ENCODE results near the gene SCNN1B. TPM values are rescaled to one million over a fixed set of nuclear protein-coding genes. Genes with fewer than 3 reads are reported as not detected.

SCNN1B gene
- total and polyA plus RNA-seq, 2 of the 13 experiments (the other 11 are each of a cell fraction or from before 2014, with no cell fraction given): not detected

DNA sequence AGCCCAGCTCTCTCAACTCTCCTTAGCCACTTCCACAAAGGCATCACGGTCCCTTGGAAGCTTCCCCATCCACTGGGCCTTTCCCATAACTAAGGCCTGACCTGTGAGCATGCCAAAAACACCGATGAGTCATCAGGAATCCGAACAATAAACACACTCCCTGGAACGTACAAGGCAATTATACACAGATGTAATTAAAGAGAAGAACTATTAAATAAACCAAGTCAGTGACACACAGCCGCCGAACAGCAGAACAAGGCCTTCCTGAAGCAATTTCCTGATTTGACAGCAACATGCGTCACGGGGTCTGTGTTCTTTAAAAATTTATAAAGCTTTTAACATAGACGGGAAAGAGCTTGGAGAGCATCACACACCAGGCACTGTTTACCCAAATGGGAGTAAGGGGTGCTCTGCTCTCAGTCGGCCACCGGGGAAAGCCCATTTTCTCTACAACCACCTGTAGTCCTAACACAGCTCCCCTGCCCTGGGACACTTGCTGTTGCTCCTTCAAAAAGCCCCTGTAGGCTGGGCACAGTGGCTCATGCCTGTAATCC is 121.5 kb downstream of the SCNN1B start (continued):
- no peak for TF ChIP-seq SIN3A (IDR thresholded peaks at IDR 0.05; ENCODE audit: borderline replicate concordance, low read depth, low read length)
- TF ChIP-seq SMARCC2 (IDR thresholded peaks at IDR 0.05): no peak

DNA sequence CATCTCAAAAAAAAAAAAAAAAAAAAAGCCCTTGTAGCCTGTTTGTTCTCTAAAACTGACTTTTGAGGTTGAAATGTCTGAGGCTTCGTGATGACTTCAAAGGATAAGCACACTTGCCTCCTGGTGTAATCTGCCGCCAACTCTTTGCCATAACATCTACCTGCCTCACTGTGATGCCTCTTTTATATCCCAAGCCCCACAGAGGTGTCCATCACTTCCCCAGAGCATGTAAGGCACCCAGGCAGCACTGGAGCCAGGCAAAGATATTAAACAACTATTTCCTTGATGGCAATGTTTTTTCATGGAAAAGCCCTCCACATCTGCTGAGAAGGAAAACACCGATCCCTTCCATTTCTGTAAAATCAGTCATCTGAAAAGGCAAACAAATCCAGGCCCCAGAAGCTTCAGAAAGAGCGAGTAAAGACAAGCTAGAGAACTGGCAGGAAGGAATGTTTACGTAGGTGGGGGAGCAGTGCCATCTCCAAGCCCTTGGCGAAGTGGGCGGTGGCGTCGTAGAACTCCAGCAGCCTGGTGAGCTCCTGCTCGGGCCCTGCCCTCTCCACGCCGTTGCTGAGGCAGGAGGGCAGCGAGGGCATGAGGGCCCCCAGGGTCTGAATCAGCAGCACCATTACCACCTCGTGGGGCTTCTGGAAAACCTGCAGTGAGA is 122.3 kb downstream of the SCNN1B start:
- intact Hi-C loops (cut with micrococcal nuclease; ENCODE audit: unreplicated experiment): no loop called here
- CTCF ChIA-PET (ENCODE audit: low intra/inter-chr PET ratio, low total read pairs): no interaction called here
- TF ChIP-seq ZNF761 (CRISPR knock-in tag; conservative IDR thresholded peaks at IDR 0.05) (no peak), ZNF225 (CRISPR knock-in tag; IDR thresholded peaks at IDR 0.05) (no peak), MIXL1 (CRISPR knock-in tag; IDR thresholded peaks at IDR 0.05) (no peak), ZNF746 (CRISPR knock-in tag; IDR thresholded peaks at IDR 0.05) (no peak), TBX2 (CRISPR knock-in tag; IDR thresholded peaks at IDR 0.05; ENCODE audit: borderline replicate concordance) (no peak), ZNF772 (CRISPR knock-in tag; IDR thresholded peaks at IDR 0.05) (no peak), SMC3 (IDR thresholded peaks at IDR 0.05; ENCODE audit: low read length) (no peak), NAIF1 (CRISPR knock-in tag; IDR thresholded peaks at IDR 0.05; ENCODE audit: borderline replicate concordance) (no peak), KLF11 (CRISPR knock-in tag; IDR thresholded peaks at IDR 0.05) (no peak), ZNF496 (CRISPR knock-in tag; IDR thresholded peaks at IDR 0.05; ENCODE audit: insufficient replicate concordance) (no peak), NFIC (IDR thresholded peaks at IDR 0.05; ENCODE audit: low read length) (no peak)
- TF ChIP-seq, protein P1, sequence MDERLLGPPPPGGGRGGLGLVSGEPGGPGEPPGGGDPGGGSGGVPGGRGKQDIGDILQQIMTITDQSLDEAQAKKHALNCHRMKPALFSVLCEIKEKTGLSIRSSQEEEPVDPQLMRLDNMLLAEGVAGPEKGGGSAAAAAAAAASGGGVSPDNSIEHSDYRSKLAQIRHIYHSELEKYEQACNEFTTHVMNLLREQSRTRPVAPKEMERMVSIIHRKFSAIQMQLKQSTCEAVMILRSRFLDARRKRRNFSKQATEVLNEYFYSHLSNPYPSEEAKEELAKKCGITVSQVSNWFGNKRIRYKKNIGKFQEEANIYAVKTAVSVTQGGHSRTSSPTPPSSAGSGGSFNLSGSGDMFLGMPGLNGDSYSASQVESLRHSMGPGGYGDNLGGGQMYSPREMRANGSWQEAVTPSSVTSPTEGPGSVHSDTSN (CRISPR knock-in tag; IDR thresholded peaks at IDR 0.05): no peak
- TF ChIP-seq, protein P2, sequence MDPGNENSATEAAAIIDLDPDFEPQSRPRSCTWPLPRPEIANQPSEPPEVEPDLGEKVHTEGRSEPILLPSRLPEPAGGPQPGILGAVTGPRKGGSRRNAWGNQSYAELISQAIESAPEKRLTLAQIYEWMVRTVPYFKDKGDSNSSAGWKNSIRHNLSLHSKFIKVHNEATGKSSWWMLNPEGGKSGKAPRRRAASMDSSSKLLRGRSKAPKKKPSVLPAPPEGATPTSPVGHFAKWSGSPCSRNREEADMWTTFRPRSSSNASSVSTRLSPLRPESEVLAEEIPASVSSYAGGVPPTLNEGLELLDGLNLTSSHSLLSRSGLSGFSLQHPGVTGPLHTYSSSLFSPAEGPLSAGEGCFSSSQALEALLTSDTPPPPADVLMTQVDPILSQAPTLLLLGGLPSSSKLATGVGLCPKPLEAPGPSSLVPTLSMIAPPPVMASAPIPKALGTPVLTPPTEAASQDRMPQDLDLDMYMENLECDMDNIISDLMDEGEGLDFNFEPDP (CRISPR knock-in tag; conservative IDR thresholded peaks at IDR 0.05): no peak
- TF ChIP-seq, protein P3, sequence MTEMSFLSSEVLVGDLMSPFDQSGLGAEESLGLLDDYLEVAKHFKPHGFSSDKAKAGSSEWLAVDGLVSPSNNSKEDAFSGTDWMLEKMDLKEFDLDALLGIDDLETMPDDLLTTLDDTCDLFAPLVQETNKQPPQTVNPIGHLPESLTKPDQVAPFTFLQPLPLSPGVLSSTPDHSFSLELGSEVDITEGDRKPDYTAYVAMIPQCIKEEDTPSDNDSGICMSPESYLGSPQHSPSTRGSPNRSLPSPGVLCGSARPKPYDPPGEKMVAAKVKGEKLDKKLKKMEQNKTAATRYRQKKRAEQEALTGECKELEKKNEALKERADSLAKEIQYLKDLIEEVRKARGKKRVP (CRISPR knock-in tag; IDR thresholded peaks at IDR 0.05): no peak
- TF ChIP-seq, protein P4, sequence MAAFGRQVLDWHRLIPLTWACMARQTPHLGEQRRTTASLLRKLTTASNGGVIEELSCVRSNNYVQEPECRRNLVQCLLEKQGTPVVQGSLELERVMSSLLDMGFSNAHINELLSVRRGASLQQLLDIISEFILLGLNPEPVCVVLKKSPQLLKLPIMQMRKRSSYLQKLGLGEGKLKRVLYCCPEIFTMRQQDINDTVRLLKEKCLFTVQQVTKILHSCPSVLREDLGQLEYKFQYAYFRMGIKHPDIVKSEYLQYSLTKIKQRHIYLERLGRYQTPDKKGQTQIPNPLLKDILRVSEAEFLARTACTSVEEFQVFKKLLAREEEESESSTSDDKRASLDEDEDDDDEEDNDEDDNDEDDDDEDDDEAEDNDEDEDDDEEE (CRISPR knock-in tag; IDR thresholded peaks at IDR 0.05): no peak

More for the DNA sequence above, 122.3 kb downstream of the SCNN1B start:
- Histone ChIP-seq H3K79me2 (ENCODE audit: insufficient read depth, low read length) (no peaks in the 10 kb centered on the region), H2AFZ (ENCODE audit: low read length) (no peak overlapping the region), H3K4me2 (ENCODE audit: low read depth, low read length) (no peak overlapping the region), H3K27ac (ENCODE audit: extremely low read length, insufficient read depth, low read length) (no peak overlapping the region), H3K9ac (ENCODE audit: insufficient read depth, low read depth, low read length) (no peak overlapping the region), H3K4me3 (replicated peaks in 1 of 3; ENCODE audit: insufficient read depth in 1 of 3, low read depth in 2 of 3, low read length in 3 of 3) (no peak overlapping the region), H4K20me1 (ENCODE audit: insufficient read depth, low read length) (no peaks in the 10 kb centered on the region), H3K27me3 (ENCODE audit: control insufficient read depth in 1 of 2, insufficient read depth in 2 of 2, low read length in 2 of 2) (no peaks in the 10 kb centered on the region), H3K36me3 (replicated peaks in 1 of 2; ENCODE audit: control insufficient read depth in 1 of 2, insufficient read depth in 2 of 2, low read length in 2 of 2) (peaks cover 3 to 24% of the 10 kb centered on the region in 2 experiments; a peak in 2 of 5 replicates), H3K4me1 (ENCODE audit: insufficient read depth, low read length) (no peaks in the 10 kb centered on the region), H3K9me3 (ENCODE audit: low read length) (no peaks in the 10 kb centered on the region)
- no TSS peak for BruUV-seq (replicated peaks)
- DNase-seq (ENCODE audit: low spot score) (no peak), FAIRE-seq (no peak), ATAC-seq (no peak)
- in situ Hi-C loops (cut with HindIII; ENCODE audit: extremely low pct_ligation_motif_present, low pct_unique_long_range_greater_than_20kb): no loop called here
- WGBS (ENCODE audit: low lambda C conversion rate): 97% methylated on average over 14 of the region's 14 CpGs
- POLR2A ChIA-PET: no interaction called here

Data from HepG2 (cell line).